HCT116 (cell line): Measurements from ENCODE around the gene IRAK1BP1. TPM values are rescaled to one million over a fixed set of nuclear protein-coding genes. Genes with fewer than 3 reads are reported as not detected.

Source experiments
- ATAC-seq: fragments of 200-7000 bp; cut with Tn5 transposase; 2 replicates; pipeline ENCODE4 v1.9.1; 2020; ENCODE audit warnings: mild to moderate bottlenecking, moderate library complexity
- BruUV-seq: library from RNA; stranded (reverse); fragments of 400-500 nt; replicated peaks from 2 replicates; lab custom pipeline; 2021; lab: Mats Ljungman, UMichigan
- CTCF ChIA-PET: fragments of 300-600 bp; sonication (Branson Sonifier 250); formaldehyde crosslinking; loops from one replicate; lab custom pipeline; 2021; ENCODE audit warnings: antibody characterized with exemption; lab: Charles Lee
- POLR2A ChIA-PET: fragments of 300-600, 350-600 bp; sonication (Branson Sonifier 250); formaldehyde crosslinking; loops from one replicate; lab custom pipeline; 2021; ENCODE audit warnings: antibody characterized with exemption; lab: Charles Lee
- RAD21 ChIA-PET, 2 experiments: fragments of 300-600 bp; sonication (Branson Sonifier 250); formaldehyde crosslinking; loops; one replicate each; lab custom pipeline; 2023; ENCODE audit warnings: low total read pairs in 2 of 2; ENCODE audit not compliant: uncharacterized antibody in 2 of 2, unreplicated experiment in 2 of 2, low non-redundant PET in 1 of 2; lab: Charles Lee
- DNase-seq: peaks from one replicate; pipeline ENCODE4 v3.0.0-alpha.2; 2010; ENCODE audit warnings: low read depth, low spot score
- H2AFZ ChIP-seq: fragments of 200-600 bp; shearing (Covaris generic), sonication (generic); 2 replicates; pipeline ENCODE4 v1.6.1; 2017; ENCODE audit warnings: low read depth, mixed run types, mixed read lengths, antibody characterized with exemption, low read length; ENCODE audit not compliant: poor library complexity, severe bottlenecking
- H3K27ac ChIP-seq: 2 replicates; pipeline ENCODE4 v1.5.1; 2012; ENCODE audit warnings: low read depth, low read length
- H3K27me3 ChIP-seq: fragments of 200-600 bp; sonication (generic); 2 replicates; pipeline ENCODE4 v1.6.1; 2016; ENCODE audit warnings: mixed run types, low read length, mixed read lengths; ENCODE audit not compliant: insufficient read depth
- H3K36me3 ChIP-seq, 2 experiments: fragments of 200-500 bp in 1 of 2; fragments of 200-600 bp in 1 of 2; sonication (Bioruptor generic) in 1 of 2; sonication (generic) in 1 of 2; 2 replicates each; pipeline versions ENCODE4 v1.5.1 to v1.6.1; 2014 to 2016; ENCODE audit warnings: low read length in 2 of 2, inconsistent platforms in 1 of 2, mixed read lengths in 1 of 2, mixed run types in 1 of 2; ENCODE audit not compliant: insufficient read depth in 2 of 2, control insufficient read depth in 1 of 2
- H3K4me1 ChIP-seq, 2 experiments: fragments of 200-600 bp in 1 of 2; sonication (generic) in 1 of 2; 2 replicates each; pipeline versions ENCODE4 v1.5.1 to v1.6.1; 2012 to 2017; ENCODE audit warnings: low read length in 2 of 2, inconsistent platforms in 1 of 2, mild to moderate bottlenecking in 1 of 2, mixed read lengths in 1 of 2, mixed run types in 1 of 2, moderate library complexity in 1 of 2; ENCODE audit not compliant: insufficient read depth in 2 of 2, control insufficient read depth in 1 of 2
- H3K4me2 ChIP-seq: fragments of 200-600 bp; sonication (generic); 2 replicates; pipeline ENCODE4 v1.6.1; 2017; ENCODE audit warnings: mixed run types, low read length, mixed read lengths
- H3K4me3 ChIP-seq, 2 experiments: fragments of 200-600 bp in 1 of 2; sonication (generic) in 1 of 2; replicated peaks in 1 of 2; 2 replicates each; pipeline ENCODE4 v1.5.1; 2011 to 2016; ENCODE audit warnings: low read length in 2 of 2, control low read depth in 1 of 2, low read depth in 1 of 2, mild to moderate bottlenecking in 1 of 2, mixed read lengths in 1 of 2, mixed run types in 1 of 2
- H3K79me2 ChIP-seq: fragments of 200-600 bp; sonication (generic); 2 replicates; pipeline ENCODE4 v1.6.1; 2017; ENCODE audit warnings: mild to moderate bottlenecking, mixed run types, low read length, moderate library complexity, mixed read lengths; ENCODE audit not compliant: insufficient read depth
- H3K9ac ChIP-seq: fragments of 200-600 bp; sonication (generic); 2 replicates; pipeline ENCODE4 v1.6.1; 2016; ENCODE audit warnings: low read length, mixed read lengths
- H3K9me2 ChIP-seq: fragments of 200-600 bp; sonication (generic), shearing (Covaris generic); 2 replicates; pipeline ENCODE4 v1.6.1; 2017; ENCODE audit warnings: mixed run types, mild to moderate bottlenecking, moderate library complexity; ENCODE audit not compliant: insufficient read depth
- H3K9me3 ChIP-seq, 2 experiments: fragments of 200-500 bp in 1 of 2; fragments of 200-600 bp in 1 of 2; sonication (Bioruptor generic) in 1 of 2; sonication (generic) in 1 of 2; 2 replicates each; pipeline ENCODE4 v1.6.1; 2014 to 2017; ENCODE audit warnings: low read length in 2 of 2, mixed read lengths in 2 of 2, inconsistent platforms in 1 of 2, low read depth in 1 of 2, mild to moderate bottlenecking in 1 of 2, mixed run types in 1 of 2, moderate library complexity in 1 of 2; ENCODE audit not compliant: control insufficient read depth in 1 of 2, insufficient read depth in 1 of 2
- H4K20me1 ChIP-seq: fragments of 200-600 bp; sonication (generic), shearing (Covaris generic); 2 replicates; pipeline ENCODE4 v1.6.1; 2017; ENCODE audit warnings: mixed run types, mild to moderate bottlenecking, moderate library complexity; ENCODE audit not compliant: insufficient read depth
- CTCF ChIP-seq, 3 experiments: fragments of 200-600 bp in 1 of 3; sonication (generic) in 1 of 3; IDR thresholded peaks in 2 of 3; conservative IDR thresholded peaks in 1 of 3; 2 replicates each; pipeline ENCODE4 v1.5.1; 2012 to 2017; ENCODE audit warnings: low read depth in 2 of 3, low read length in 2 of 3, antibody characterized with exemption in 1 of 3, borderline replicate concordance in 1 of 3, control low read depth in 1 of 3, mild to moderate bottlenecking in 1 of 3, mixed read lengths in 1 of 3, mixed run types in 1 of 3, moderate library complexity in 1 of 3; ENCODE audit not compliant: insufficient read depth in 1 of 3
- ELF1 ChIP-seq: IDR thresholded peaks from 2 replicates; pipeline ENCODE4 v1.6.1; 2012; ENCODE audit warnings: low read depth, borderline replicate concordance
- EZH2 ChIP-seq: fragments of 200-600 bp; sonication (generic); IDR thresholded peaks from 2 replicates; pipeline ENCODE4 v1.6.1; 2017; ENCODE audit warnings: antibody characterized with exemption, mixed run types
- FOSL1 ChIP-seq: IDR thresholded peaks from 2 replicates; pipeline ENCODE4 v1.6.1; 2012; ENCODE audit warnings: low read depth
- JUND ChIP-seq: IDR thresholded peaks from 2 replicates; pipeline ENCODE4 v1.6.1; 2012
- MAX ChIP-seq: IDR thresholded peaks from 2 replicates; pipeline ENCODE4 v1.6.1; 2012
- POLR2A ChIP-seq: IDR thresholded peaks from 2 replicates; pipeline ENCODE4 v1.7.0; 2011; ENCODE audit warnings: borderline replicate concordance; ENCODE audit not compliant: insufficient read depth, insufficient read length; ENCODE audit errors: extremely low read depth
- RAD21 ChIP-seq: IDR thresholded peaks from 2 replicates; pipeline ENCODE4 v1.6.1; 2012; ENCODE audit warnings: low read depth, mild to moderate bottlenecking
- SRF ChIP-seq: IDR thresholded peaks from 2 replicates; pipeline ENCODE4 v1.6.1; 2012; ENCODE audit warnings: low read depth
- TCF7L2 ChIP-seq: IDR thresholded peaks from 2 replicates; pipeline ENCODE4 v1.7.0; 2011; ENCODE audit warnings: borderline replicate concordance, inconsistent platforms; ENCODE audit not compliant: insufficient read depth, insufficient read length; ENCODE audit errors: extremely low read depth
- YY1 ChIP-seq: IDR thresholded peaks from 2 replicates; pipeline ENCODE4 v1.6.1; 2011; ENCODE audit warnings: low read length, low read depth, moderate library complexity, mild to moderate bottlenecking; ENCODE audit not compliant: insufficient replicate concordance; ENCODE audit errors: extremely low read depth
- ZNF274 ChIP-seq: fragments of 200-500 bp; sonication (Bioruptor generic); IDR thresholded peaks from 2 replicates; pipeline ENCODE4 v1.6.1; 2014; ENCODE audit warnings: mild to moderate bottlenecking, low read depth, low read length, inconsistent platforms
- intact Hi-C: fragments of 100-400 bp; cut with micrococcal nuclease; formaldehyde crosslinking; loops from 2 replicates; pipeline ENCODE4 v1.10.0; 2022
- total RNA-seq: library from RNA; stranded (reverse); gene quantifications from one replicate; pipeline ENCODE4 v1.2.1, GENCODE V29; 2021; ENCODE audit not compliant: unreplicated experiment

Gene IRAK1BP1
- total RNA-seq, 1 experiment from 2014 or later, result 5.4 TPM

GRCh38 chr6:78861509-78861908, 5.8 kb upstream of the IRAK1BP1 start:
- intact Hi-C loops, result no loop called here
- no peak for DNase-seq
- Histone ChIP-seq H3K9me3 (no peaks in the 10 kb centered on the region), H3K9ac (no peak overlapping the region), H3K4me3 (no peak overlapping the region), H4K20me1 (no peaks in the 10 kb centered on the region), H3K4me1 (peaks cover 0 to 5% of the 10 kb centered on the region in 2 experiments; a peak in 2 of 4 replicates), H3K36me3 (no peaks in the 10 kb centered on the region), H3K27ac (no peak overlapping the region), H3K27me3 (no peaks in the 10 kb centered on the region), H2AFZ (no peak overlapping the region), H3K4me2 (no peak overlapping the region), H3K79me2 (peaks cover 2% of the 10 kb centered on the region; the same call in 1 of the 2 replicates), H3K9me2 (no peaks in the 10 kb centered on the region)
- POLR2A ChIA-PET, result no interaction called here
- BruUV-seq, result no TSS peak
- RAD21 ChIA-PET, result no interaction called here
- ATAC-seq, result no peak
- TF ChIP-seq CTCF (IDR thresholded peaks at IDR 0.05 in 2 of 3, conservative IDR thresholded peaks at IDR 0.05 in 1 of 3; ENCODE audit: borderline replicate concordance in 1 of 3, insufficient read depth in 1 of 3, low read depth in 2 of 3, low read length in 2 of 3) (no peak), RAD21 (no peak), TCF7L2 (no peak), EZH2 (no peak), JUND (no peak), ZNF274 (no peak), POLR2A (no peak), YY1 (no peak), FOSL1 (no peak), MAX (no peak), SRF (no peak), ELF1 (no peak)
- CTCF ChIA-PET, result no interaction called here
